Activated T-cell treated with anti-CD3 and anti-CD28 coated beads for 4 hours (primary cell): ENCODE data around the gene RBM20.

Experiments used
- DNase-seq: peaks from one replicate; pipeline ENCODE4 v3.0.0-alpha.2; 2020

Gene RBM20

DNA sequence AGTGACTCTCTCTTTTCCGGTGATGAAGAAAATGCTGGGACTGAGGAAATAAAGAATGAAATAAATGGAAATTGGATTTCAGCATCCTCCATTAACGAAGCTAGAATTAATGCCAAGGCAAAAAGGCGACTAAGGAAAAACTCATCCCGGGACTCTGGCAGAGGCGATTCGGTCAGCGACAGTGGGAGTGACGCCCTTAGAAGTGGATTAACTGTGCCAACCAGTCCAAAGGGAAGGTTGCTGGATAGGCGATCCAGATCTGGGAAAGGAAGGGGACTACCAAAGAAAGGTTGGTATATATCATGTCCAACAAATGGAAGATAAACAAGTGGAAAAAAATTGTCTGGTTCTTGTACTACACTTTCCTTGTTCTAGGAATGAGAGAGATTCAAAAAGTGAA is 237.1 kb downstream of the RBM20 start:
- no peak for DNase-seq

DNA sequence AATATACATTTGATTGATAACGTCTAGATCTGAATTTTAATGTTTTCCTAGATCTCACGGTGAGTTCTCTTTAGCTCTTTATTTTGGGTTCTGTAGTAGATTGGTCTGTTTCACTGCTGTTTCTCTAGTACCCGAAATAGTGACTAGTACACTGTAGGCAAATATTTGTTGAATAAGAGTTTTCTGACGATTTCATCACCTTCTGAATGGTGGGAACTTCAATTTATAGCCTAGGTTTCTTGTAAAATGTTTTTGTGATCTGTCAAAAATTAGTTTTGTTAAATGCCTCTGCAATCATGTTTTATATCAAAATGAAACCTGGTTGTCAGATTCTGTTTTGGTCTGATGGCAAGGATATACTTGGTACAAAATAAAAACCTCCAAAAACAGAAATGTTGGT is 237.8 kb downstream of the RBM20 start:
- no peak for DNase-seq

- no peak for DNase-seq
Observed at GRCh38 chr10:110883924-110884323, 239.8 kb downstream of the RBM20 start.

- DNase-seq = no peak
Observed at GRCh38 chr10:110885932-110886674, 242.0 kb downstream of the RBM20 start.

GRCh38 chr10:110887560-110887959 is 243.4 kb downstream of the RBM20 start:
- no peak for DNase-seq
